ENCODE data around the gene TBPL1. TPM values are rescaled to one million over a fixed set of nuclear protein-coding genes. Genes with fewer than 3 reads are reported as not detected.

Gene TBPL1
- total RNA-seq, 6 donors from 2014 or later = 2.6 to 18.0 (median 9.5) TPM

DNA sequence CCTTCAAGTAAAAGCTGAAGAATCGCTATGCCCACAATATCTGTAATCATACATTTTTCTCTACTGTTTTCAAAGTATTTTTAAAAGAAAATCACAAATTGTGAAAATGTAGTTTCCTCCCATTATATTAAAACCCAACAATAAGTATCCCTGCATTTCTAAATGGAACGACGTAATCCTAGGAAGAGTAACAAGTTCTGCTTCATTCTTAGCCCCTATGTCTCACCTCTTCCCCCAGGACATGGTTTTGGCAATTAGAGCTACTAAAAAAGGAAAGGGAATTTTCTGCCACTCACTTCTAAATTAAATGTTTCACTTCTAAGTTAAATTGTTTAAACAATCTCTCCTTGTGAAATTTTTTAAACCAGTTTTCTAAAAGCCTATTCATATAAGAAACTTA is 47.4 kb downstream of the TBPL1 start:
- no peaks in the 10 kb centered on the region for H3K27me3 ChIP-seq
- no peaks in the 10 kb centered on the region for H3K9me3 ChIP-seq
- no peak overlapping the region for H3K27ac ChIP-seq
- H3K4me1 ChIP-seq = peaks cover 0 to 12% (median 0%) of the 10 kb centered on the region in 4 donors
- ATAC-seq (ENCODE audit: low FRiP score in 2 of 2) = no peak
- TF ChIP-seq POLR2AphosphoS5 (IDR thresholded peaks at IDR 0.05) = no peak
- TF ChIP-seq, protein P1, sequence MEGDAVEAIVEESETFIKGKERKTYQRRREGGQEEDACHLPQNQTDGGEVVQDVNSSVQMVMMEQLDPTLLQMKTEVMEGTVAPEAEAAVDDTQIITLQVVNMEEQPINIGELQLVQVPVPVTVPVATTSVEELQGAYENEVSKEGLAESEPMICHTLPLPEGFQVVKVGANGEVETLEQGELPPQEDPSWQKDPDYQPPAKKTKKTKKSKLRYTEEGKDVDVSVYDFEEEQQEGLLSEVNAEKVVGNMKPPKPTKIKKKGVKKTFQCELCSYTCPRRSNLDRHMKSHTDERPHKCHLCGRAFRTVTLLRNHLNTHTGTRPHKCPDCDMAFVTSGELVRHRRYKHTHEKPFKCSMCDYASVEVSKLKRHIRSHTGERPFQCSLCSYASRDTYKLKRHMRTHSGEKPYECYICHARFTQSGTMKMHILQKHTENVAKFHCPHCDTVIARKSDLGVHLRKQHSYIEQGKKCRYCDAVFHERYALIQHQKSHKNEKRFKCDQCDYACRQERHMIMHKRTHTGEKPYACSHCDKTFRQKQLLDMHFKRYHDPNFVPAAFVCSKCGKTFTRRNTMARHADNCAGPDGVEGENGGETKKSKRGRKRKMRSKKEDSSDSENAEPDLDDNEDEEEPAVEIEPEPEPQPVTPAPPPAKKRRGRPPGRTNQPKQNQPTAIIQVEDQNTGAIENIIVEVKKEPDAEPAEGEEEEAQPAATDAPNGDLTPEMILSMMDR (IDR thresholded peaks at IDR 0.05) = no peak
- TF ChIP-seq POLR2A (IDR thresholded peaks at IDR 0.05) = no peak
- no peak for TF ChIP-seq EP300 (IDR thresholded peaks at IDR 0.05)
- no peak for DNase-seq
- no peaks in the 10 kb centered on the region for H3K36me3 ChIP-seq
- H3K4me3 ChIP-seq = no peak overlapping the region
- WGBS, 2 donors = 61 to 62% methylated on average over 3 of the region's 3 CpGs

DNA sequence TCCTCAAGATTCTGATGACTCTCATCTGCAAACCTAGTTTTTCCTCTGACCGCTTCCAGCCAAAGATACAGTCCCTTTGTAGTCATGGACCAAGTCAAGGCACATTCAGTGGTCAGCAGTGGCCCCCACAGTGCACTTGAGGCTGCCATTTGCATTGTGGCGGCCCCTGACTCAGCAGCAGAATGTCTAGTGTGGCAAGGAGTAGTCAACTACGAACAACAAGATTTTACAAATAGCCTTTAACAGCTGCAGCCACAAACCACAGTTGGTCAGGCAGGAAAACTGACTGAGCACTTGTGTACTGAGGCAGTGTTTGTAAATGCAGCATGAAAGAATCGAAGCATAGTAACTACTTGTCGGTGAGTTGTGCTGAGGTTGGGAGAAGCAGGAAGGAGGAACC is 49.8 kb downstream of the TBPL1 start:
- no peak for TF ChIP-seq POLR2A (IDR thresholded peaks at IDR 0.05)
- no peak for TF ChIP-seq POLR2AphosphoS5 (IDR thresholded peaks at IDR 0.05)
- TF ChIP-seq, protein P1 (IDR thresholded peaks at IDR 0.05) = no peak
- TF ChIP-seq EP300 (IDR thresholded peaks at IDR 0.05) = no peak
- ATAC-seq (ENCODE audit: low FRiP score in 2 of 2) = no peak

DNA sequence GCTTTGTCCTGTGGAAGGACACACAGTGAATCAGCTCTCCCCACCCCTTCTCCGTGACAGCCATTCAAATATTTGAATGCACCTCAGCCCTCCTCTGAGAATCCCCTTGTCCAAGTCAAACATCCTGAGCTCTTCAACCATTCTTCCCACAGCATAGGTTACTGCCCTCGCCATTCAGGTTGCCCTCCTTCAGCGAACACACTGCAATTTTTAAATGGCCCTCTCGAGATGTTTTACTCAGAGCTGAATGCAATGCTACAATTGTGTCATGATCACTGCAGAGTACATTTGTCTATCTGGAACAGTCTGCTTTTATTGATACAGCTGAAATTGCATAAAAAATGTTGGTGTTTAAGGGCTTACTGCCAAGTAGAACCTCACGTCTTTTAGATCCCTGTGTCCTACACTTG is 50.5 kb downstream of the TBPL1 start:
- Histone ChIP-seq H3K27me3 (no peaks in the 10 kb centered on the region), H3K27ac (no peak overlapping the region), H3K4me3 (no peak overlapping the region), H3K4me1 (peaks cover 0 to 12% (median 0%) of the 10 kb centered on the region in 4 donors), H3K36me3 (no peaks in the 10 kb centered on the region), H3K9me3 (no peaks in the 10 kb centered on the region)
- DNase-seq (no peak), ATAC-seq (ENCODE audit: low FRiP score in 2 of 2) (peak in 1 of 2 donors; percentile 16)
- no peak for TF ChIP-seq POLR2AphosphoS5 (IDR thresholded peaks at IDR 0.05)
- TF ChIP-seq, protein P1 (IDR thresholded peaks at IDR 0.05) = no peak
- TF ChIP-seq POLR2A (IDR thresholded peaks at IDR 0.05) = no peak
- TF ChIP-seq EP300 (IDR thresholded peaks at IDR 0.05) = no peak
- WGBS, 2 donors = 49 to 67% methylated on average over 5 of the region's 5 CpGs

More for the DNA sequence above, 49.8 kb downstream of the TBPL1 start:
- no peak for DNase-seq
- Histone ChIP-seq H3K4me3 (no peak overlapping the region), H3K27ac (no peak overlapping the region), H3K27me3 (no peaks in the 10 kb centered on the region), H3K9me3 (no peaks in the 10 kb centered on the region), H3K4me1 (peaks cover 0 to 12% (median 0%) of the 10 kb centered on the region in 4 donors), H3K36me3 (no peaks in the 10 kb centered on the region)
- WGBS, 2 donors = 66 to 69% methylated on average over 5 of the region's 5 CpGs

DNA sequence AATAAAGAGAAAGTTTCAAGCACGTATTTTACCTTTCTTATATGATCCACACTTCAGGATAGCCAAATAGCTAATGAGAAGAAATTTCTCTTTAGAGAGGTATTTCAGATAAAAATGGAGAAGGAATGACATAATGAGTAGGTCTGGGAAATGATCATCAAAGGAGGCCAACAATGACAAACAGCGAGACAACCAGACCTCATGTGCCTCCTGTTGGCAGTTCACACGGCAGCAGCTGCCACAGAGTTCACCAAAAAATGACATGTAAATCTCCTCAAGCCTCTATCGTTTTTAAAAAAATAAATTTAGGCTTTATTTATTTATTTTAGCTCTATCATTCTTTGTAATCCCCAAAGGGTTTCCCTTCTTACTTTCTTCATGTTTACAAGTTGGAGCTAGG is 51.7 kb downstream of the TBPL1 start:
- ATAC-seq (ENCODE audit: low FRiP score in 2 of 2) (no peak), DNase-seq (no peak)
- Histone ChIP-seq H3K9me3 (no peaks in the 10 kb centered on the region), H3K4me3 (no peak overlapping the region), H3K36me3 (no peaks in the 10 kb centered on the region), H3K27ac (no peak overlapping the region), H3K27me3 (no peaks in the 10 kb centered on the region), H3K4me1 (peaks cover 0 to 12% (median 0%) of the 10 kb centered on the region in 4 donors)
- 80 to 92% methylated on average over 4 of the region's 4 CpGs for WGBS, 2 donors
- no peak for TF ChIP-seq EP300 (IDR thresholded peaks at IDR 0.05)
- TF ChIP-seq POLR2A (IDR thresholded peaks at IDR 0.05) = no peak
- TF ChIP-seq, protein P1 (IDR thresholded peaks at IDR 0.05) = no peak
- no peak for TF ChIP-seq POLR2AphosphoS5 (IDR thresholded peaks at IDR 0.05)

DNA sequence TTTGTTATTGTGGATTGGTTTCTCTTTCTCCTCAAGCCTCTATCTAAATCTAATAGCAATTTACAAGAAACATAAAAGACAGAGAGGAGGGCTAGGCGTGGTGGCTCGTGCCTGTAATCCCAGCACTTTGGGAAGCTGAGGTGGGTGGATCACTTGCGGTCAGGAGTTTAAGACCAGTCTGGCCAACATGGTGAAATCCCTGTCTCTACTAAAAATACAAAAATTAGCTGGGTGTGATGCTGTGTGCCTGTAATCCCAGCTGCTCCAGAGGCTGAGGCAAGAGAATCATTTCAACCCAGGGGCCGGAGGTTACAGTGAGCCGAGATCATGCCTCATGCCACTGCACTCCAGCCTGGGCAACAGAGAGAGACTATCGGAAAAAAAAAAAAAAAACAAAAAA is 52.8 kb downstream of the TBPL1 start:
- 81 to 84% methylated on average over 6 of the region's 6 CpGs for WGBS, 2 donors
- DNase-seq = no peak
- ATAC-seq (ENCODE audit: low FRiP score in 2 of 2) = no peak
- Histone ChIP-seq H3K9me3 (no peaks in the 10 kb centered on the region), H3K4me3 (no peak overlapping the region), H3K4me1 (peaks cover 0 to 12% (median 0%) of the 10 kb centered on the region in 4 donors), H3K36me3 (no peaks in the 10 kb centered on the region), H3K27me3 (no peaks in the 10 kb centered on the region), H3K27ac (no peak overlapping the region)
- TF ChIP-seq POLR2AphosphoS5 (IDR thresholded peaks at IDR 0.05) = no peak
- no peak for TF ChIP-seq EP300 (IDR thresholded peaks at IDR 0.05)
